Endothelial cell of umbilical vein (primary cell): Measurements from ENCODE around the gene FYN. TPM values are rescaled to one million over a fixed set of nuclear protein-coding genes. Genes with fewer than 3 reads are reported as not detected.
A peak's percentile ranks its signal among the peaks of the same experiment; 100 is the strongest.

ENCODE experiments used
- BruUV-seq: library from RNA; stranded (reverse); fragments of 400-500 nt; replicated peaks from 2 replicates; lab custom pipeline; 2021; lab: Mats Ljungman, UMichigan
- CTCF ChIA-PET: fragments of 300-600, 350-600 bp; sonication (Branson Sonifier 250); formaldehyde crosslinking; loops from one replicate; lab custom pipeline; 2021; ENCODE audit warnings: antibody characterized with exemption, inconsistent platforms; lab: Charles Lee
- POLR2A ChIA-PET: fragments of 300-600, 350-600 bp; sonication (Branson Sonifier 250); formaldehyde crosslinking; loops from one replicate; lab custom pipeline; 2021; ENCODE audit warnings: antibody characterized with exemption, inconsistent platforms; lab: Charles Lee
- DNase-seq: peaks from one replicate; pipeline ENCODE4 v3.0.0-alpha.2; 2011; ENCODE audit warnings: low read depth, low spot score
- FAIRE-seq: peaks from 2 replicates; lab custom pipeline; 2011; peaks lifted over from hg19 to GRCh38; lab: Jason Lieb, UNC
- H2AFZ ChIP-seq: 2 replicates; pipeline ENCODE4 v1.6.0; 2012; ENCODE audit warnings: low read depth, low read length, control low read depth, inconsistent platforms
- H3K27ac ChIP-seq: 2 replicates; pipeline ENCODE4 v1.5.1; 2011; ENCODE audit warnings: low read depth, mild to moderate bottlenecking, control low read depth, low read length, moderate library complexity; ENCODE audit not compliant: insufficient read depth
- H3K27me3 ChIP-seq, 2 experiments: 2 replicates each; pipeline versions ENCODE4 v1.6.0 to v1.6.1; 2011; ENCODE audit warnings: low read length in 2 of 2, mixed read lengths in 1 of 2; ENCODE audit not compliant: control insufficient read depth in 2 of 2, insufficient read depth in 2 of 2
- H3K36me3 ChIP-seq, 2 experiments: 2 replicates in 1 of 2; 3 replicates in 1 of 2; pipeline ENCODE4 v1.5.1; 2011; ENCODE audit warnings: low read length in 2 of 2, mild to moderate bottlenecking in 1 of 2, moderate library complexity in 1 of 2; ENCODE audit not compliant: control insufficient read depth in 2 of 2, insufficient read depth in 2 of 2; ENCODE audit errors: extremely low read depth in 1 of 2
- H3K4me1 ChIP-seq: 3 replicates; pipeline ENCODE4 v1.5.1; 2011; ENCODE audit warnings: mild to moderate bottlenecking, low read length; ENCODE audit not compliant: control insufficient read depth, insufficient read depth; ENCODE audit errors: extremely low read depth
- H3K4me2 ChIP-seq: 2 replicates; pipeline ENCODE4 v1.6.1; 2011; ENCODE audit warnings: low read length, control low read depth, mixed read lengths; ENCODE audit not compliant: insufficient read depth
- H3K4me3 ChIP-seq, 3 experiments: fragments of 200-600 bp in 1 of 3; sonication (generic), shearing (Covaris generic) in 1 of 3; replicated peaks in 1 of 3; 2 replicates each; pipeline ENCODE4 v1.5.1; 2011 to 2016; ENCODE audit warnings: control low read depth in 3 of 3, low read length in 3 of 3, mild to moderate bottlenecking in 2 of 3, inconsistent platforms in 1 of 3, low read depth in 1 of 3, moderate library complexity in 1 of 3; ENCODE audit not compliant: insufficient read depth in 1 of 3
- H3K79me2 ChIP-seq: 2 replicates; pipeline ENCODE4 v1.6.0; 2012; ENCODE audit warnings: low read length, inconsistent platforms; ENCODE audit not compliant: control insufficient read depth, insufficient read depth
- H3K9ac ChIP-seq: replicated peaks from 2 replicates; pipeline ENCODE3; 2011; ENCODE audit warnings: low read length, control low read depth; ENCODE audit not compliant: insufficient read depth; ENCODE audit errors: extremely low read depth
- H3K9me1 ChIP-seq: replicated peaks from 3 replicates; pipeline ENCODE4 v1.6.0; 2011; ENCODE audit warnings: mild to moderate bottlenecking, low read length; ENCODE audit not compliant: control insufficient read depth, insufficient read depth; ENCODE audit errors: extremely low read depth
- H3K9me3 ChIP-seq: replicated peaks from 2 replicates; pipeline ENCODE4 v1.5.1; 2012; ENCODE audit warnings: low read length, inconsistent platforms; ENCODE audit not compliant: control insufficient read depth, insufficient read depth
- H4K20me1 ChIP-seq: replicated peaks from 2 replicates; pipeline ENCODE3; 2011; ENCODE audit warnings: mild to moderate bottlenecking, low read length; ENCODE audit not compliant: control insufficient read depth, insufficient read depth; ENCODE audit errors: extremely low read depth
- EZH2 ChIP-seq: IDR thresholded peaks from 2 replicates; pipeline ENCODE4 v1.6.1; 2012; ENCODE audit warnings: borderline replicate concordance, low read depth, mild to moderate bottlenecking, moderate library complexity, low read length, inconsistent platforms; ENCODE audit not compliant: severe bottlenecking
- GATA2 ChIP-seq: IDR thresholded peaks from 2 replicates; pipeline ENCODE4 v1.7.0; 2011; ENCODE audit warnings: low read depth, mild to moderate bottlenecking, moderate library complexity, mixed read lengths, low read length; ENCODE audit not compliant: insufficient read length, insufficient read depth
- JUN ChIP-seq: IDR thresholded peaks from 2 replicates; pipeline ENCODE4 v1.6.1; 2011; ENCODE audit warnings: borderline replicate concordance, low read depth; ENCODE audit not compliant: insufficient read length, insufficient read depth
- MAX ChIP-seq: IDR thresholded peaks from 2 replicates; pipeline ENCODE4 v1.6.1; 2011; ENCODE audit not compliant: insufficient read depth, insufficient read length
- MYC ChIP-seq: IDR thresholded peaks from one replicate; pipeline ENCODE4 v1.6.1; 2011; ENCODE audit warnings: mild to moderate bottlenecking, low read depth, low read length
- POLR2A ChIP-seq: IDR thresholded peaks from 2 replicates; pipeline ENCODE4 v1.6.1; 2012; ENCODE audit warnings: low read depth, mild to moderate bottlenecking, control low read depth, low read length
- dilution Hi-C: fragments of 300-500 bp; cut with MboI; formaldehyde crosslinking; loops from one replicate; pipeline ENCODE4 v1.15.0; 2019; ENCODE audit warnings: low sequenced_read_pairs; ENCODE audit not compliant: extremely low pct_ligation_motif_present
- intact Hi-C: fragments of 100-400 bp; cut with micrococcal nuclease; formaldehyde crosslinking; loops from one replicate; pipeline ENCODE4 v1.10.0; 2022
- polyA plus RNA-seq, 4 experiments: library from polyadenylated mRNA; depleted of rRNA in 3 of 4; stranded (reverse) in 3 of 4; unstranded in 1 of 4; fragments of >200 nt; gene quantifications; 2 replicates each; pipeline versions ENCODE4 v1.2.1 to v1.2.3, GENCODE V29; 2011 to 2012; ENCODE audit warnings: missing spikeins in 1 of 4
- total RNA-seq: library from RNA; stranded (reverse); gene quantifications from 2 replicates; pipeline ENCODE4 v1.2.3, GENCODE V29; 2021
- TF ChIP-seq, protein P1 (sequence below), 2 donors: IDR thresholded peaks; 1 replicate in 1 of 2; 2 replicates in 1 of 2; pipeline ENCODE4 v1.5.1; 2011; ENCODE audit warnings: low read length in 2 of 2, mild to moderate bottlenecking in 2 of 2, moderate library complexity in 2 of 2, control low read depth in 1 of 2, inconsistent platforms in 1 of 2, low read depth in 1 of 2; ENCODE audit not compliant: insufficient read depth in 1 of 2; ENCODE audit errors: extremely low read depth in 1 of 2

FYN gene
- total and polyA plus RNA-seq, 2 donors (not counting 3 experiments of a cell fraction or from before 2014, with no cell fraction given) = 69.0 to 143 TPM

- no peaks in the 10 kb centered on the region for H4K20me1 ChIP-seq
- DNase-seq = no peak
- H3K79me2 ChIP-seq = peaks cover 5% of the 10 kb centered on the region
- H3K4me2 ChIP-seq = peak overlapping the region; percentile 1
- no peak for FAIRE-seq
- no peak overlapping the region for H3K27ac ChIP-seq
- no peak for TF ChIP-seq GATA2
- TF ChIP-seq MAX = no peak
- no peak for TF ChIP-seq MYC
- TF ChIP-seq POLR2A = no peak
- TF ChIP-seq, protein P1, sequence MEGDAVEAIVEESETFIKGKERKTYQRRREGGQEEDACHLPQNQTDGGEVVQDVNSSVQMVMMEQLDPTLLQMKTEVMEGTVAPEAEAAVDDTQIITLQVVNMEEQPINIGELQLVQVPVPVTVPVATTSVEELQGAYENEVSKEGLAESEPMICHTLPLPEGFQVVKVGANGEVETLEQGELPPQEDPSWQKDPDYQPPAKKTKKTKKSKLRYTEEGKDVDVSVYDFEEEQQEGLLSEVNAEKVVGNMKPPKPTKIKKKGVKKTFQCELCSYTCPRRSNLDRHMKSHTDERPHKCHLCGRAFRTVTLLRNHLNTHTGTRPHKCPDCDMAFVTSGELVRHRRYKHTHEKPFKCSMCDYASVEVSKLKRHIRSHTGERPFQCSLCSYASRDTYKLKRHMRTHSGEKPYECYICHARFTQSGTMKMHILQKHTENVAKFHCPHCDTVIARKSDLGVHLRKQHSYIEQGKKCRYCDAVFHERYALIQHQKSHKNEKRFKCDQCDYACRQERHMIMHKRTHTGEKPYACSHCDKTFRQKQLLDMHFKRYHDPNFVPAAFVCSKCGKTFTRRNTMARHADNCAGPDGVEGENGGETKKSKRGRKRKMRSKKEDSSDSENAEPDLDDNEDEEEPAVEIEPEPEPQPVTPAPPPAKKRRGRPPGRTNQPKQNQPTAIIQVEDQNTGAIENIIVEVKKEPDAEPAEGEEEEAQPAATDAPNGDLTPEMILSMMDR (IDR thresholded peaks at IDR 0.05; ENCODE audit: extremely low read depth in 1 of 2, insufficient read depth in 1 of 2, low read depth in 1 of 2, low read length in 2 of 2) = no peak
- no peak for TF ChIP-seq JUN
- no peak for TF ChIP-seq EZH2
- H3K4me1 ChIP-seq = peaks cover 13% of the 10 kb centered on the region
- no peak overlapping the region for H2AFZ ChIP-seq
- ChIA-PET POLR2A (no interaction called here), CTCF (interaction anchor here (0.7 to 0.8 kb wide), 2 partner anchors 8 to 22 kb away, joined by 3 to 4 read pairs; no protein-coding TSS in a partner anchor)
- intact Hi-C loops (no loop called here), dilution Hi-C loops (no loop called here)
- H3K9me3 ChIP-seq = no peaks in the 10 kb centered on the region
- no peak overlapping the region for H3K9ac ChIP-seq
- BruUV-seq = no TSS peak
- H3K27me3 ChIP-seq = no peaks in the 10 kb centered on the region
- no peak overlapping the region for H3K4me3 ChIP-seq
- no peaks in the 10 kb centered on the region for H3K36me3 ChIP-seq
- no peaks in the 10 kb centered on the region for H3K9me1 ChIP-seq
These were observed 40.3 kb downstream of the FYN start for GRCh38 chr6:111832833-111833418.
